ENCODE data around the gene SERPINA12. TPM values are rescaled to one million over a fixed set of nuclear protein-coding genes. Genes with fewer than 3 reads are reported as not detected.

SERPINA12 gene
- total RNA-seq, 2 experiments from 2014 or later, result not detected

DNA sequence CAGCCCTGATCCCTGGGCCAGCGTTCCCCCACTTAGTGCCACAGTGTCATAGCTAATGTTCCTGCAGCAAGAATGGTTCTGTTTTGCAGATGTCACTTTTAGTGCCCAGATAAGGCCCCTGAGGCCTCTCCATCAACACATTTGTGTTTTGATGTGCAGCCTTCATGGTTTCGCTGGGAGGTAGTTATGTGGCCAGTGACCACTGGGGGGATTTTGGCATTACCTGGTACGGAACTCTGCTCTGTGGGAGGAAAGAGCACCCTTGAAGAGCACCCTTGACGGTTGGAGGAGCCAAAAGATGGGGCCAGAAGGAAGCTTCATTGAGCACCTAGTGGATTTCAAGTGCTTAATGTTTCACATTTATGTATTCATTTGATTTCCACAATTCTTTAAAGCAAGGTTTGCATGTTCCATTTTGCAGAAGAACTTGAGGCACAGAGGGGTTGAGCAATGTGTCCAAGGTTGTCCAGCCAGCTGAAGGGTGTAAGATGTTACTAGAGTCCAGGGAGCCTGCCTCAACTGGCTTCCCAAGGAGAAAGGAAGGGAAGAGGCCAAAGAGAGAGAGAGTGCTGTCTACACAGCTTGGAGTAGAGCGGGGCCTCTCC, 69.7 kb downstream of the SERPINA12 start:
- H3K27me3 Mint-ChIP-seq (ENCODE audit: low read depth), result no peaks in the 10 kb centered on the region
- H3K36me3 Mint-ChIP-seq (ENCODE audit: low read depth), result no peaks in the 10 kb centered on the region
- DNase-seq (no peak), ATAC-seq (no peak)
- POLR2A ChIA-PET, result no interaction called here
- H3K4me1 Mint-ChIP-seq (ENCODE audit: low read depth), result no peaks in the 10 kb centered on the region
- no peak overlapping the region for H3K27ac Mint-ChIP-seq
- no peak overlapping the region for H3K4me3 Mint-ChIP-seq
- no peaks in the 10 kb centered on the region for H3K9me3 Mint-ChIP-seq (ENCODE audit: insufficient read depth)
- CTCF ChIA-PET, result no interaction called here

Other genes starting within 250 kb of the SERPINA12 start
- not detected for gene SERPINA10, start 216.2 kb downstream of the SERPINA12 start, total RNA-seq
- gene SERPINA6, start 186.1 kb downstream of the SERPINA12 start, total RNA-seq, result not detected
- gene SERPINA2, start 142.8 kb downstream of the SERPINA12 start, total RNA-seq, result not detected
- not detected for gene SERPINA1, start 120.9 kb downstream of the SERPINA12 start, total RNA-seq
- not detected for gene SERPINA11, start 56.7 kb downstream of the SERPINA12 start, total RNA-seq
- not detected for gene SERPINA9, start 33.3 kb downstream of the SERPINA12 start, total RNA-seq
- gene SERPINA4, start 52.0 kb upstream of the SERPINA12 start, total RNA-seq, result not detected
- gene SERPINA5, start 72.0 kb upstream of the SERPINA12 start, total RNA-seq, result not detected
- not detected for gene SERPINA3, start 102.9 kb upstream of the SERPINA12 start, total RNA-seq